ENCODE results near the gene MORN1.

Gene MORN1

DNA sequence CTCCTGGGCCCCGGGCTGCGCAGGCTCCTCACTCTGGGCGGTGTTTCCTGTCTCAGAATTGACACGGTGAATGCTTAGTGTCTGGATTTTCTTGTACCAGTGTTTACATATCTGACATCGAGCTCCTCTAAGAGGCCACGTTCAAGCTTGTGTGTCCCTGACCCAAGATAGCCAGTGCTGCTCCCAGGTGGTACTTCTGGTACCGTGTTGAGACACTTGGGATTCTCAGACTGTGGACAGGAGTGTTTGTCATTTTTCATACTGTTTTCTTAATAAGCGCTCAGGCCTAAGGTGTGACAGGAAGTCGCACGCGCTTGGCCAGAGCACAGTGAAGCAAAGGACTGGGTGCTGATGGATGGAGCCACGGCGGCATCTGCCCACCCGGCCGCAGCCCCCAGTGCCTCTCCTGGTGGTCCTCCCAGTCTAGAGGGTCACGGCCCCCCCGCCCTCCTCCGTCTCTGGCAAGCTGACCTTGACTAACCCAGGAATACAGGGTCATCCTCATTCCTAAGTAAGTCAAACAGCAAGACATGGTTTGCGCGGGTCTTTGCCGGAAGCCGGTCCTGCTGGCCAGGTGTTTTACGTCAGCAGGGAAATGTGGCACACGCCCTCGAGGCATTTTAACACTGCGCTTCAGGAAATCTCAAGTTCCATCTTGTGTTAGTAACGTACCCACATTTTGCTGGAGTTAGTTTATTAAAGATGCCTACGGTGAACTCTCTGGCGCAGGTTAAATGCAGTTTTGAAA is 13.0 kb upstream of the MORN1 start:
- no peak for DNase-seq

DNA sequence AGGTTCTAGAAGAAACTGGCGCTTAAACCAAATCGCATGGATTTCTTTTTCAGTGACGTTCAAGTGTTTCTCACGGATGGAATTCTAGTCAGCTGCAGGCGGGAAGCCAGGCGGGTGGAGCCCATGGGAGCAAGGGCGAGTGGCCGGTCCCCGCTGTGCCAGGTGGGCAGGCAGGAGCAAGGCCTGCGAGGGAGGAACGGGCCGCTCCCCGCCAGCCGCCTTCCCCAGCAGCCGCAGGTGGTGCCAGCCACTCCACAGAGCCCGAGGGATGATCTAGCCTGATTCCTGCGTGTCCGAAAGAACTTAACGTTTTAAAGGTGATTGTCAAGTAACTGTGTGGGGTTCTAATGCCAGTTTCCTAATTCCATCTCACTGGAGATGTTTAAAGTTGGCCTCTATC is 11.9 kb upstream of the MORN1 start:
- DNase-seq = no peak

DNA sequence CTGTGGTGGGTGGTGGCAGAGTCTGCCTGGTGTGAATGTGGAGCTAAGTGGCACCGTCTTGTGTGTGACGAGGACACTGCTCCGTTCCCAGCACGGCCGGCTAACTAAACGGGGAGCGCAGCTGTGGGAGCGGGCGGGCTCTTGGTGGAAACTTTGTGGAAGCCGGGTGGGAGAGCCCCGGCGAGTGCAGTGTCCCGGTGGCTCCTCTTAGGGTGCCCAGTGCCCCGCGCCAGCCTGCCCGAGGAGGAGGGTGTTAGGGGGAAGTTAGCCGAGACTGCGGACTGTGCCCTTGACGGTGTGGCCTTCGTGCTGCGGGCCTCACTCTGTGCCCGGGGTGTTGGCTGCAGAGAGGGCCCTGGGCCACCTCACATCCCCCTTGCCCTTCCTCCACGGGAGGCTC is 11.1 kb upstream of the MORN1 start:
- no peak for DNase-seq

DNA sequence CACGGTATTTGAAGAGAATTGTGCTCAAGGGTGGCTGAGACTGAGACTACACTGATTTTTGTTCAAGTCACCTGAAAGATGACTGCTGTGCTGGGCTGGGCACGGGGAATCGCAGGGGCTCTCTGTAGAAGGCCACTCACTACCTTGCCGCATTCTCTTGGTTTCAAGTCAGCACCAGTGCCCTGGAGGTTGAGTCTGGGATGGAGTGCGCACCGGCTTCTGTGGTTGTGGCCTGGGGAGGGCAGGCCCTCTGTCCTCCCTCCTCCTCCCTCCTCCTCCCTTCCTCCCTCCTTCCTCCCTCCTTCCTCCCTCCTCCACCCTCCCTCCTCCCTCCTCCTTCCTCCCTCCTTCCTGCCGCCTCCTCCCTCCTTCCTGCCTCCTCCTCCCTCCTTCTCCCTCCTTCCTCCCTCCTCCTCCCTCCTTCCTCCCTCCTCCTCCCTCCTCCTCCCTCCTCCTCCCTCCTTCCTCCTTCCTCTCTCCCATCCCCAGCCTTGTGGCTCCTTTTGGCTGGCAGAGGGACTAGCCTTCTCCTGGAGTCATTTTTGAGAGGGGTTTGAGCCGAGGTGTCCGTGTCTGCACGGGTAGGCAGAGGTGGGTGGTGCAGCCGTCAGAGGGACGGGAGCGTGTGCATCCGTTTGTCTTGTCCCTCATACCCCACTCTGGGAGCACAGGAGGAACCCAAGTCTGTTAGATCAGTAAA is 9.7 kb upstream of the MORN1 start:
- no peak for DNase-seq

DNA sequence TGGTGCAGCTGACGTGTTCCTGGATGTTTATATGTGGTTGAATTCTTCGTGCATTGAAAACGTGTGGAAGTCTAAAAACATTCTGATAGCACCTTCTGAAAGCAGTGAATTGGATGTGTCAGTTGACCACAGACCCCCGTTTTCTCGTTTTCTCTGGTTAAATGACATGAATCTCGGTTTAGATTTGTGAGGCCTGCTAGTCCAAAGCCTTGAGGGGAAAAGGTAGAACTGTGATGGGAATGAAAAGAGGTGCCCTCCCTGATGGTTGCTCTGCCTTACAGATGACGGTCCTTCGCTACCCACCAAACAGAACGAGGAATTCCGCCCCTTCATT is 9.2 kb upstream of the MORN1 start:
- DNase-seq = no peak

DNA sequence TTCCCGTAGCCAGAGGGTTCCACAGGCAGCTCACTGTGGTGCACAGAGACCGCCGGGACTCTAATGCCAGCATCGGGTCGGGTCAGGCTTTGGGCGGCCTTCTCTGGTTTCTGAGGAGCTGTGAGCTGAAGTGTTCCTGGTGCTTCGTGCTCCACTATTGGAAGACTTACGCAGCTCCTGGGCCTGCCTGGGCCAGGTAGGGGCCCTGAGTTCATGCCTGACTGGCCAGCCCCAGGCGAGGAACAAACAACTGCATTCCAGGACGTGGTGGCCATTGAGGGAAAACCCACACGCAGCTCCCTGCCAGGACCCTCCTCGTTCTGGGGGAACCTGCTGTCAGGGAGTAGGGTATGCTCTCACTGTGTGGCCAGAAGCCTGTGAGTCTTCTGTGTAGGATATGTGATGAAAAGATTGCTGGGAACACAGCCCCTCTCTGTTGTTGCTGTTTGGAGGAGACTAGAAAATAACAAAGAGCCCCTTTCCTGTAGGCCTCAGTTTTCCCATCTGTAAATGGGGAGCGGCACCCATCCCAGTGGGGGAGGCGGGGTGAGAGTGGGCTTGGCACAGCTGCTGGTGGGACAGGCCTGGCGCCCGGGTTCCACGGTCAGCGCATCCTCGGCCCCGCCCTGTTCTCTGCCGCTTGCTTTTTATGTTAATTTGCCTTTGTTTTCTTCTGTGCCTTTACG is 8.7 kb upstream of the MORN1 start:
- no peak for DNase-seq

DNA sequence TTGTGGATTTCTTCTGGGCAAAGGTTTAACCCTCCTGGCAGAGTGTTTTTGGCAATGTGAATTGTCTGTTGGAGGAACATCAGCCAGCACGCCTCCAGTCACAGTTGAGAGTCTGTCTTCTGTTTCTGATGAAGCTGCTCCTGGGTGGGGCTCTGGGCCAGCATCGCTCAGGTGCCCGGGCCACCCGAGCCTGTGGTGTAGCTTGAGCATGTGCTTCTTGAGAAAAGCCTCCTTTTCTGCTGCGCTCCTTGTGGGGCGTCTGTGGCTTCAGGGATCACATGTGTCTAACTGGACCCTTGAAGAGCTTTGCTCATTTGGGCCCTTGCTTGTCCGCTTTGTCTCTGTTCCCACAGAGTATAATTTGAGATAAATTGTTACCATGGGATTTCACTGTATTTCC is 7.5 kb upstream of the MORN1 start:
- DNase-seq = no peak

DNA sequence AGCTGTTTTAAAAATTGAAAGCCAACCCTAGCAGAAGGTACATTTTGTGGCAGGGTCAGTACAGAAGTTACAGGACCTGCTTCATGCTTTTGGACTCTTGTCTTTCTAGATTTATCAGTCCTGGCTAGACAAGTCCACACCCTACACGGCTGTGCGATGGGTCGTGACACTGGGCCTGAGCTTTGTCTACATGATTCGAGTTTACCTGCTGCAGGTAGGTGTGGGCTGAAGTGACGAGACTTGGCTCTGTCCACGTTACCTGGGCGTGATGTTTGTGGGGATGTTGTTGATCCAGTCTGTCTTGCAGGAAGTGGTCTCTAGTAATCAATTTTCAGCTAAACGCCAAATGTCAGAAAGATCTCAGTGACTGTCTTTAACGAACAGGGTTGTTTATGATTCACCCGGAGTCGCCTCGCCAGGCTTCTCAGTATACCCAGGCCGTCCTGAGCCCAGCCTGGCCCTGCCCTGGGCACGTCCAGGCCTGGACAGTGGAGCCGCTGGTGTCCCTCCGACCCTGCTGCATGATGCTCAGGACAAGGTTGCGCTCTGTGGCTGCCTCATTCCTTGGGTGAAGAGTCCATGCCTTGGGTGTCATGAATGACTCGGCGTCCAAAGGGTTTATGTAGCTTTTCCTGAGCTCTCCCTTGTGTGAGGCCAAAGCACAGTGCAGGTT is 5.8 kb upstream of the MORN1 start:
- no peak for DNase-seq

DNA sequence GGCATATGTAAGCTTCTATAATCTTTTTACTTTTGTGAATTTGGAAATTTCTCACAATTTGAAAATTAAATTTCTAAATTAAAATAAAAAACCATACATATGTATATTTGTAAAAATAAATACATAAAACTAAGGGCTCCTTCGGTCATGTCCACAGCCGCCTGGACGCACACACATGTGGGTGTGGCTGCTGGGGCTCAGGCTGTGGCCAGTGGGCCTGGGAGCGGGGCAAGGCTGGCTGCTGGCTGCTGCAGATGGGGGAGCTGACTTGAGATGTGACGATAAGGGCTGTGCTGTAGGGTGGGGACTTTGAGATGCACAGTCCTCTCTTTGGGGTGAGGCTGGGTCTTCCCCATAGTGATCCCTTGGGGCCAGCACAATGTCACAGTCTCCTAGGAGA is 5.1 kb upstream of the MORN1 start:
- no peak for DNase-seq

DNA sequence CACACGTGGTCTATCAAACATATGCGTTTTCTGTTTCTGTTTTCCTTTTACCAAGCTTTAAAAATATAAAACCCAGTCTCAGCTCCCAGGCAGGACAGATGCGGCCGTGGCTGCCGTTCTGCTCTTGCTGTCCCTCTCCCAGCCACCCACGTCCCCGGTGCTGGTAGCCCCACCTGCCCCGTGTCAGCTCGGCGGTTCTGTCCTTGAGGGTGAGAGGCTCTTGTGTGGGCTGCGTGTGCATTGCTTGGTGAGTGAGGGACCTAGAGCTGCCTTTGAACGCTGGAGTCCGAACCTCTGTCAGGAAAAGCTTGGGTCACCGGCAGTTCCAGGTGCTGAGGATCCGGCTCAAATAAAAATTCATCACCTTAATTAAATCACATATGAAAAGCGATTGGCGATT is 4.7 kb upstream of the MORN1 start:
- DNase-seq = no peak

DNA sequence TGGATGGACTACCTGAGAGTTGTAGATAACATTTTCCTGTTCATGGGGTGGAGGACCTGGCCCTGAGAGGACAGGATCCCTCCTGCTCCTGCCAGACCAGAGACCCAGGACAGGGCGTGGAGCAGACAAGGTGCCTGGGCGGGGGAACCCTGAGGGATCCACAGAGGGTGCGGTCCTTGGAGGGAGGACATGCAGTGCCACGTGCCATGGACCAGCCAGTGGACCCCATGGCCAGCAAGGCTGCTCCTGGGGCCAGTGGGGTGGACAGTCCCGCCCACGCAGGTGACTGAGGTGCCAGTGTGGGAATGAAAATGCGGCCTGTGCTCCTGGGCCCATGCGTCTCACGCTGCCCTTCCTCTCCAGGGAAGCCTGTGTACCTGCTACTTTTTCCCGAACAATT is 3.9 kb upstream of the MORN1 start:
- no peak for DNase-seq

DNA sequence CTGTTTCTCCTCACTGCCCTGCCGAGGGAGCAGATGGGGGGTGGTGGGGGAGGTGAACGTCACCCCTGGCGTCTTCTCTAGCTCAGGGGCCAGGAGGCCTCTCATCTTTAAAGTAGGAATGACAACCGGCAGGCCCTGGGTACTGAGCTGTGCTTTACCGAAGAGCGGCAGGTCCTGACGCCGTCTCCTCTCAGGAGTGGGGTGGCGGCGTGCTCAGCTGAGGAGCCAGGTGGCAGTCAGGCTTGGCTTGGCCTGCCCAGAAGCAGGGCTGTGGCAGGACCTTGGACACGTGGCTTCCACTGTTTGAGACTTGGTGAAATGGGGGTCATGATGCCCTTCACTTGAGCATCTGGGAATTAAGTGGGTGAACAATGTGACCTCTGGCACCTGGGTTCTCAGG is 3.4 kb upstream of the MORN1 start:
- DNase-seq = no peak

DNA sequence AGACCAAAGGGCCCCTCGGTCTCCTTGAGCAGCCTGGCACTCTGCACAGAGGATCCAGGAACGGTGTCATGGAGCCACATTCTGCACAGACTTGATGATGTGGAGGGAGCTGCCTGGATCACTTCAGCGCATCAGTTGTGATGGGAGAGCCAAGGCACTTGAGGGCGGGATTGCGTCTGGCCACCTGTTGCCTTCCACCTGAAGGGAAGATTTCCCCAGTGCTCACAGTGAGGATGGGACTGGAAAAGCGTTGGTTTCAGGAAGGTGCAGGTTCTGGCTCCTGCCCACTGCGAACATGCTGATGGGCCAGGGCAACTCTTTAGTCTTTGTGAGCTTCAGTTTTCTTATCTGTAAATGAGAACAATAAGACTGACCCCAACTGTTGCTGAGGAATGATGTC is 2.9 kb upstream of the MORN1 start:
- DNase-seq = no peak

DNA sequence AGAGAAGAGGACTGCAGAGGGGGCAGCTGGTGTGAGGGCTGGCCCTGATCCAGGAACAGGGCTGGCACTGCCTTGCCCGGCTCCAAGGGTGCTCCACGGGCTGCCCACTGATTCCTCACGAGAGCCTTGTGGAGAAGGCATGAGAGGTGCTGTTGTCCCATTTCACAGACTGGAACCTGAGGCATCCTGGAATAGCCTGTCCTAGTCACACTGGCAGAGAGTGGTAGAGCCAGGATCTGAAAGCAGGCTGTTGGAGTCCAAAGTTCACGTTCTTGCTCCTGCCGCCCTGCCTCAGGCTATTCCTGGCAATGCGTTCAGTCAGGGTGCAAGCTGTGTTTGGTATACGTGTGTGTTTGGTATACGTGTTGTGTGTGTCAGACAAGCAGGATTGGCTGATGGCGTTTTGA is 2.1 kb upstream of the MORN1 start:
- DNase-seq = no peak

DNA sequence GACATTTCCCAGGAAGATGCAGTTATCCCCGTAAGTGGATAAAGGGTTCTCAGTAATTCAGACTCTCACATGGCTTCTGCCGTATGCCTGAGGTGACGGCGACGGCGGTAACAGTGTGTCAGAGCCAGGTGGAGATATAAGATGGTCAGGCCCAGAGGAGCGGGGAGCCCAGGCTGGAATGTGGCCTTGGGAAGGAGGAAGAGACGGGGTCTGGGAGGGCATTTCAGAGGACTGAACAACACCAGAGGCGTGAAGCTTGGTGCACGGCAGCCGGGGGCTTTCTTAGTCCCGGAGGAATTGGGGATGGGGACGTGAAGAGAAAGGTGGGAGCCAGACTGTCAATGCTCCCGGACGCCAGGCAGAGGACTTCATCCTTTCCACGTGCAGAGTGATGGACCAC is 1.3 kb upstream of the MORN1 start:
- DNase-seq = no peak

DNA sequence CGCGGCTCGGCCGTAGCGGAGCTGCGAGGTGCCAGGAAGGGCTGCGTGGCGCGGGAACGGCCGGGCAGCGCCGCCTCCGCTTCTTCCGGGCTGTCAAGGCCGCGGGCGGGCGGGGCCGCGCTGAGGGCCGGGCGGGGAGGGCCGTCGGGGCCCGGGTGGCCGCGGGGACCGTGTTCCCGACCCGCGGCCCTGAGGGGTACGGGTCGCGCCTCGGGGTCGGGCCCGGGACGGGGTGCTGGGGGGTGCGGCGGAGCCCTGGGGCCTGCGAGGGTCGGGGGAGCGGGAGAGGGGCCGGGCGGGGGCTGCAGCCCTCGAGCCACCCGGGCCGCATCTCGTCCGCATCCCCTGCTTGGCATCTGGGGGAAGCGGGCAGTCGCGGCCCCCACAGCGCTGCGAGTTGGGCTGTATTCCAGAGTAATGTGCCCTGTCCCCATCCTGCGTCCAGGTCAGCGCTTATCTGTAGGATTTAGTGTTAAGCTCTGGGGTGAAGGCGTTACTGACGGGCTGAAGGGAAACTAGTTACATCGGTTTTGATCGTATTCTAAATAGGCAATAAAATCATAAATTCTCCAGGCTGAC is 666 bp upstream of the MORN1 start:
- DNase-seq = no peak

DNA sequence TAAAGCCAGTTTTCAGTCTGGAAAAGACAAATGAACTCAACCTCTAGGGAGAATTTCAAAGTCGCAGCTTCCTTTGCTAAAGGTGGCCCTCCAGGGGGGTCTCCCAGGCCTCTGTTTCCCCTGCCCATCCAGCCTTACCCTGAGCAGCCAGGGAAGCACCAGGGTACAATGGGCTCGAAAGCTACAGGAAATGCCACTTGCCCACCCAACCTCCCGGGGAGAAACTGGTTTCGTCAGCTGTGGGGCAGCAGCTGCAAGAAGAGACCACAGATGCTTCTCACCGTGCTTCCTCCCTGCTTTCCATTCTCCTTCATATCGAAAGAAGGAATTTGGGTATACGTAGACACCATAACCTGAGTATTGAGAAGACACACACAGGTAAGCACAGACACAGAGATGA is 1.7 kb downstream of the MORN1 start:
- DNase-seq = no peak

DNA sequence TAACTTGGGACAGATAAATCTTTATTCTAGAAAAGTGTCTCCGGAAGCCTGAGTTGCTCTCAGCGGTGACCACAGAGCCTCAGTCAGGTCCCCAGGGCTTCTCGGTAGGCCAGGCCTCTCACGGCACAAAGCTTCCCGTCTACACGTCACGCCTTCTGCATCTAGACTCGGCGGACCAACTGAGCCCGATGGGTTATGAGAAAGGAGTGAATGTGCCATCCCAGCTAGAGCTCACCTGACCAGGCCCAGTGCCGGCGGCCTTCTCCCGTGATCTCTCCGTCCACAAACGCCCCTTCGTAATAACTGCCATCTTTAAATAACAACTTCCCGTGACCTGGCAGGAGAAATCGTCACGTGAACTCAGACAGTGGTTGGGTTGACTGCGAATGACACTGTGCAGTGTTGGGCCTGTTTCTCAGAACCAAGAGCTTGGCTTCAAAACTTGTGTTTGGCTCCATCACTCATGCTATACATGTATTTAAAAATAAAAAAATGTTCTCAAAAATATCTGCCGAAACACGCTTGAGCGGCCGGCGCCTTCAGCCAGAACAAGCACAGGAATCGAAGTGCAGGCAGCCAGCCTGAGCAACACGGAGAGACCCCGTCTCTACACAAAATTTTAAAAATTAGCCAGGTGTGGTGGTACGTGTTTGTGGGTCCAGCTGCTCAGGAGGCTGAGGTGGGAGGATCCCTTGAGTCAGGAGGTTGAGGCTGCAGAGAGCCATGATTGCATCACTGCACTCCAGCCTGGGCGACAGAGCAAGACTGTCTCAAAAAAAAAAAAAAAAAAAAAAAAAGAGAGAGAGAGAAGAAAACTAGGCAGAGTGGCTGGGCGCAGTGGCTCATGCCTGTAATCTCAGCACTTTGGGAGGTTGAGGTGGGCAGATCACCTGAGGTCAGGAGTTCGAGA is 3.1 kb downstream of the MORN1 start:
- DNase-seq = no peak

DNA sequence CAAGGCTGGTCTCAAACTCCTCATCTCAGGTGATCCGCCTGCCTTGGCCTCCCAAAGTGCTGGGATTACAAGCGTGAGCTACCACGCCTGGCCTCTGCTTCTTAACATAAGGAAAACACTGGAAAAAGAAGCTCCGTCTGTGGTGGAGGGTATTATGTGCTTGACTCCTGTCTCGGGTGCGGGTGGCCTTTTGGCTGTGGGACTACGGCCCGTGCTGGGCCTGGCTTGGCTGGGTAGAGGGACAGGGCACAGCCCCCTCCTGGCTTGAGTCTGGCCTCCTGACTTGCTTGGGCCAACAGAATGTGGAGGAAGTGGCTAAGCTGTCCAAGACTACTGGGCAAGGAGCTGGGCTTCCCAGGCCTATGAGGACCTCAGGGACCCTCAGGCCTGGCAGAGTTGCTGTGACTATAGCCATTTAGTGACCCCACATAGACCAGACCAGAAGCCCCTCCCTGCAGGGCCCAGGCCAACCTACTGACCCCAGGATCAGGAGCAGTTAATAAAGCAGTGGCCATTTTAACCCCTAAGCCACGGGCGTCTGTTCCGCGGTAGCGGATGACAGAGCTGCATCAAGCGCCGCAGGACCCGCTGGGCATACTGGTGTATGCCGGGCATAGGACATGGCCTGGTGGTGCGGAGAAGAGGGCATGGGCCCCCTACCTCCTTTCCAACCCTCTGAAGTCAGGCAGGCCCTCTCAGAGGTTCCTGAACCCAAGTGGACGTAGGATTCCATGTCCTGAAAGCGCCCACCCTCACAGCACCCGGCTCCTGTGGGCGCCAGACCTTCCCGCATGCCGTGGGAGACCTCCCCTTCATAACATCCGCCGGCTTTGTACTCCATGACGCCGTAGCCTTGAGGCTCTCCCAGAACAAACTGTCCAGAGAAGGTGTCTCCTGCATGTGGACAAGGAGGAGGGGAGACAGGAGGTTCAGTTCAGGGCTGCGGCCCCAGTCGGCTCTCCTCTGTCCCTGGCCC is 4.4 kb downstream of the MORN1 start:
- DNase-seq = no peak

DNA sequence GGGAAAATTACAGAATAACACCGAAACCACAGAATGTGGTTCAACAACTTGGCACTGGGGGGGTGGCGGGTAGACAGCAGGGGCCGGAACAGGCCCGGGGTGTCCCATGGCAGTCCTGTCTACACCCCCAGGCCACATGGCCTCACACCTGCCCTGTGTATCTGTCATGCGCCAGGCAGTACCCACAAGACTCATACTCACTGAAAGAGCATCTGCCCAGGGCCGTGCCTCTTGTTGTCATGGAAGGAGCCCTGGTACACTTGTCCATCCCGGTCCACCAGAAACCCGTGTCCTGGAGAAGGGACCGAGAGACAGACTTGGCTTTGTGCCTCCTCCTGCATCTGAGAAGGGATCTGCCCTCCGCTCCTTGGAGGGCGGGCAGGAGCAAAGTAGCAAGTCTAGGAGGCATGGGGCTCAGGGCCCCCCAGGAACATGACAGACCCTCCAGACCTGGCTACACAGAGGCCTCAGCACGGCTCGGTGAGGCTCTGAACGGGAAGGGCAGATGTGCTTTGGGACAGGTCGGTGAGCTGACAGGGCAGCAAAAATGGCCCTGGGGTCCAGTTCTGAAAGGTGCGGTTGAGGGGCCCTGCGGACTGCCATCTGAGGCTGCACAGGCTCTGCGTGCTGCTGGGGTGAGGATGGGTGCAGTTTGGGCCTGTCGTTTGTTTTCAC is 5.6 kb downstream of the MORN1 start:
- DNase-seq = no peak
